T-helper 17 cell (primary cell): ENCODE measurements around the gene FUT3. TPM values are rescaled to one million over a fixed set of nuclear protein-coding genes. Genes with fewer than 3 reads are reported as not detected.
"Not testable (repeated sequence)": the region's sequence is repeated elsewhere in the genome, so short reads cannot be mapped to it uniquely, and the experiment has no call there.

Source experiments
- ATAC-seq: fragments of 150-1000 bp; cut with Tn5 transposase; 2 replicates; pipeline ENCODE4 v1.10.0; 2021; ENCODE audit warnings: mild to moderate bottlenecking, moderate library complexity
- DNase-seq, 3 donors: peaks; one replicate each; pipeline versions ENCODE4 v3.0.0 to v3.0.0-alpha.2; 2020 to 2021
- H3K9me3 ChIP-seq: one replicate; pipeline ENCODE4 v1.7.0; 2013; ENCODE audit warnings: low read length, mild to moderate bottlenecking; ENCODE audit not compliant: control insufficient read depth, poor library complexity, severe bottlenecking
- H3K27ac Mint-ChIP-seq: one replicate; pipeline ENCODE4 v1.8.0; 2022; ENCODE audit warnings: mild to moderate bottlenecking, moderate library complexity, mixed read lengths
- H3K27me3 Mint-ChIP-seq: one replicate; pipeline ENCODE4 v1.8.0; 2022; ENCODE audit warnings: mixed read lengths
- H3K36me3 Mint-ChIP-seq: one replicate; pipeline ENCODE4 v1.8.0; 2022; ENCODE audit warnings: low read depth, mixed read lengths
- H3K4me1 Mint-ChIP-seq: one replicate; pipeline ENCODE4 v1.8.0; 2022; ENCODE audit warnings: mild to moderate bottlenecking, mixed read lengths
- H3K4me3 Mint-ChIP-seq: one replicate; pipeline ENCODE4 v1.8.0; 2022; ENCODE audit warnings: mild to moderate bottlenecking, moderate library complexity, mixed read lengths
- total RNA-seq, 4 donors: library from RNA in 2 of 4; stranded (reverse) in 2 of 4; gene quantifications; one replicate each; pipeline ENCODE4 v1.2.3 and lab custom pipeline; 2022 to 2026

Gene FUT3
- total RNA-seq, 2 donors from 2014 or later: 0.50 TPM; not detected in 1

DNA sequence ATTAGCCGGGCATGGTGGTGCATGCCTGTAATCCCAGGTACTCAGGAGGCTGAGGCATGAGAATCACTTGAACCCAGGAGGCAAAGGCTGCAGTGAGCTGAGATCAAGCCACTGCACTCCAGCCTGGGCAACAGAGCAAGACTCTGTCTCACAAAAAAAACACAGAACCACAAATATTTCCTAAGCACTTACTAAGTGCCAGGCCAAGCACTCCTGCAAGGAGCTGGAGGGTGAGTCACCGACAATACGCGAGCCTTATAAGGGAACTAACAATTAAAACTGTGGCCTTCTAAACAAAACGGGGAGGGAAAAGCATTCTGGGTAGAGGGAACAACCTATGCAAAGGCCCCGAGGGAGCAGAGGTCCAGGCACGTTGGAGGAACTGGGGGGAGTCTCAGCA lies 23.2 kb upstream of the FUT3 start:
- H3K27me3 Mint-ChIP-seq: peaks cover 17% of the 10 kb centered on the region
- peak overlapping the region; percentile 52 for H3K4me3 Mint-ChIP-seq
- not testable (repeated sequence) for H3K27ac Mint-ChIP-seq, ATAC-seq, H3K4me1 Mint-ChIP-seq, H3K36me3 Mint-ChIP-seq, H3K9me3 ChIP-seq, DNase-seq

DNA sequence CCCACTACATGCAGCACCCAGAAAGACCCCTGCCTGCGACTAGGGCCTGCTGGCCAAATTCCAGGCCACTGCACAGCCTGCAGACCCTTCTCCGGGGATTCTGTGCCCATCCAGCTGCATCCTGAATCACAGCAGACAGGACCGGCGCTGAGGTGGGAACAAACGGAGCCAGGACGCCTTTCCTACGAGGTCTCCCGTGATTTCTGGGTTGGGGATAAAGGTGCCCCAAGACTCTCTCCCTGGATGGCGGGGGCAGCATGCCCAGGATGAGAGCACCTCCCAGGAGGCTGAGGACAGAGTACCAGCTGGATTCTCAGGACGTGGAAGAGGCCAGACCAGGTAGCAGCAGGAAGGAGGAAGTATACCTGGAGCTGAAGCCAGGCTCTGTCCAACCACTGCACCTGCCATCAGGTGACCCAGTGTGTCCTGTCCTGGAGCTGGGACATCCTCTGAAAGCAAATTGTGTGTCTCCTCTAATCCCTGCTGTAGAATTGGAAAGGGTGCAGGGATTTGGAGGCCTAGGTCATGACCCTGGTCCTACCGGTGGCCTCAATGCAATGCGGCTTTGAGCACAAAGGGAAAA lies 22.5 kb upstream of the FUT3 start:
- peaks cover 17% of the 10 kb centered on the region for H3K27me3 Mint-ChIP-seq
- DNase-seq (no peak), ATAC-seq (no peak)
- H3K9me3 ChIP-seq: no peaks in the 10 kb centered on the region
- no peak overlapping the region for H3K4me3 Mint-ChIP-seq
- no peaks in the 10 kb centered on the region for H3K4me1 Mint-ChIP-seq
- no peaks in the 10 kb centered on the region for H3K36me3 Mint-ChIP-seq
- H3K27ac Mint-ChIP-seq: no peak overlapping the region

DNA sequence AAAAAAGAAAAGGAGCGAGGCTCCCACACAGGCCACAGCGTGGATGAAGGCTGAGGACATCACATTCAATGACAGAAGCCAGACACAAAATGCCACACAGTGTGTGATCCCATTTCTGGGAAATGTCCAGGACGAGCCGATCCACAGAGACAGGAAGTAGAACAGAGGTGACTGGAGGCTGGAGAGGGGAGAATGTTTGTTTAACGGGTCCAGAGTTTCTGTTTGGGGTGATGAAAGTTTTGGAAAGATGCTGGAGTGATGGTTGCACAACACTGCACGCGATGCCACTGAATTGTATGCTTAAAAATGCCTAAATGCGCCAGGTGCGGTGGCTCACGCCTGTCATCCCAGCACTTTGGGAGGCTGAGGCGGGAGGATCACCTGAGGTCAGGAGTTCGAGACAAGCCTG lies 19.7 kb upstream of the FUT3 start:
- Mint-ChIP-seq H3K27ac (no peak overlapping the region), H3K4me1 (no peaks in the 10 kb centered on the region), H3K4me3 (no peak overlapping the region), H3K36me3 (no peaks in the 10 kb centered on the region), H3K27me3 (peaks cover 11% of the 10 kb centered on the region)
- ATAC-seq: no peak
- no peaks in the 10 kb centered on the region for H3K9me3 ChIP-seq
- no peak for DNase-seq

DNA sequence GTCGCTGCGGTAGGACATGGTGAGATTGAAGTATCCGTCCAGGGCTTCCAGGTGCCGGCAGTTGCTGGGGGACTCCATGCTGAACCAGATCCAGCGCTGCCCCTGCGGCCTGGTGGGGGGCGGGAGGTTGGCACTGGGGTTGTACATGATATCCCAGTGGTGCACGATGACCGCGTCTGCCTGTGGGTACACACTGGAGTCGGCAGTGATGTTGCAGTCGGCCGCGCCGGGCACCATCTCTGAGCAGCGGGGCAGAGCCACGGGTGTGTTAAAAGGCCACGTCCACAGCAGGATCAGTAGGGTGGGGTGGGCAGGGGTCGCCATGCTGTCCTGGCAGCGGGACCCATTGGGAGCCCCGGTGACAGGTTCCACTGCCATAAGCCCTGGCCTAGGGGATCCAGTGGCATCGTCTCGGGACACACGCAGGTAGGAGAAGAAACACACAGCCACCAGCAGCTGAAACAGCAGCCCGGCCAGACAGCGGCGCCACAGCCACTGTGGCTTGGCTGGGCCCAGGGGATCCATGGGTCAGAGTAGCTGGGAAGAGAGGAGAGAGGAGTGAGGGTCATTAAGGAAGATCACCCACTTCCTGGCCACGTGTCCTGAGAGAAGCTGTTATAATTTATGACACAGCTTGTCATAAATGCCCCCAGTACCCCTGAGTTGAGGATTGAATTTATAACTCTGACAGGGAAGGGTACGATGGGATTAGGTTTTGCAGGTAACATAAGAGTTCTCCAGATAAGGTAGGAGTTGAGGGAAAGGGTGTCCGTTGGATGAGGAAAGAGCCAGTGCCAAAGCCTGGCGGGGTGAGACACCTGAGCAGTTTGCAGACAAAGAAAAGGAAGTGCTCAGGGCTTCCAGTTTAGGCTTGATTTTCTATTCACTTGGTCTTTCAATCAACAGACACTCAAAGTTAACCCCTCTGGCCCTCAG lies 16.2 kb upstream of the FUT3 start:
- ATAC-seq (no peak), DNase-seq (no peak)
- H3K27ac Mint-ChIP-seq: no peak overlapping the region
- peaks cover 22% of the 10 kb centered on the region for H3K27me3 Mint-ChIP-seq
- H3K9me3 ChIP-seq: no peaks in the 10 kb centered on the region
- H3K36me3 Mint-ChIP-seq: no peaks in the 10 kb centered on the region
- H3K4me1 Mint-ChIP-seq: no peaks in the 10 kb centered on the region
- no peak overlapping the region for H3K4me3 Mint-ChIP-seq

DNA sequence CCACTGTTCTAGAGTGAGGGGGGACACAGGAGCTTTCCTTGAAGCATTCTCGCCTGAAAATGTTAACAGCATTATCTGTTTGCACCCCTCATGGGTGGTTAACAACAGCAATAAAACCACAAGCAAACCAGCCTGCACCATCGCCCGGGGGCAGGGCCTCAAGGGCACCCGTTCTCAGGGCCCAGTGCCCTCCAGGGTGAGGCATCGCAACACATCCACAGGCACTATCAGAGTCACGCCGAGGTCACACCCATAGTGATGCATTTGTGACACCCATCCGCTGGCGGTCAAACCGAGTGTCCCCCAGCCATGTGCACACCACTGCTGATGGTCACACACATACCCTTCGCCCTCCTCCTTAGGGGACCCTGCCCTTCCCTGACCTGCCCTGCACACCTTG lies 14.5 kb upstream of the FUT3 start:
- Mint-ChIP-seq H3K36me3 (no peaks in the 10 kb centered on the region), H3K27ac (no peak overlapping the region), H3K27me3 (peaks cover 25% of the 10 kb centered on the region), H3K4me3 (no peak overlapping the region), H3K4me1 (peaks cover 2% of the 10 kb centered on the region)
- no peak for ATAC-seq
- no peaks in the 10 kb centered on the region for H3K9me3 ChIP-seq
- no peak for DNase-seq

DNA sequence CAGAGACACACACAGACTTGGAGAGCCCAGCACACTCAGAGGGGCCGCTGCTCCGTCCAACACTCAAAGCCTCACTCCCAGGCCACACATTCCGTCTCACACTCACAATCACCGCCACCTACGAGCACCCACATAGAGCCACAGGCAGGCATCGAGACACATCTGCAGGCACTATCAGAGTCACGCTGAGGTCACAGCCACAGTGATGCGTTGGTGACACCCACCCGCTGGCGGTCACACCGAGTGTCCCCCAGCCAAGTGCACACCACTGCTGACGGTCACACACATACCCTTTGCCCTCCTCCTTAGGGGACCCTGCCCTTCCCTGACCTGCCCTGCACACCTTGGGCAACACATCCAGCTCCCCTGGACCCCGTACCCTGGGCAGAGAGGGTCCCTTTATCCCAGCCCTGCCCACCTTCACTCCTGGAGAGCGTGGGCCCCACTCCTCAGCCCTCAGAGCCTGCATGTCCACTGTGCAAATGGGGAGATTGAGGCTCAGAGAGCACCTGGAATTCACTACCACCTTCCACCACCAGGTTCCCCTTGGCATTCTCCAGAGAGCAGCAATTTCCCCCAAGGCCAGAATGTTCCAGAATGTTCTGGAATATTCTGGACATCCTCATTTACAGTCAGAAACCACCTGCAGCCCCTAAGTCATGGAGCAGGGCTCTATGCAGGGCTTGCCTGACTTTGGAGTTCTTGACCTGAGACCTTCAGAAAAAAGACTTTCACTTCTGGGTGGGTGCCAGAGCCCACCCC lies 13.7 kb upstream of the FUT3 start:
- peaks cover 2% of the 10 kb centered on the region for H3K4me1 Mint-ChIP-seq
- DNase-seq (no peak), ATAC-seq (no peak)
- no peak overlapping the region for H3K27ac Mint-ChIP-seq
- no peaks in the 10 kb centered on the region for H3K9me3 ChIP-seq
- H3K36me3 Mint-ChIP-seq: no peaks in the 10 kb centered on the region
- H3K4me3 Mint-ChIP-seq: no peak overlapping the region
- peaks cover 23% of the 10 kb centered on the region for H3K27me3 Mint-ChIP-seq

DNA sequence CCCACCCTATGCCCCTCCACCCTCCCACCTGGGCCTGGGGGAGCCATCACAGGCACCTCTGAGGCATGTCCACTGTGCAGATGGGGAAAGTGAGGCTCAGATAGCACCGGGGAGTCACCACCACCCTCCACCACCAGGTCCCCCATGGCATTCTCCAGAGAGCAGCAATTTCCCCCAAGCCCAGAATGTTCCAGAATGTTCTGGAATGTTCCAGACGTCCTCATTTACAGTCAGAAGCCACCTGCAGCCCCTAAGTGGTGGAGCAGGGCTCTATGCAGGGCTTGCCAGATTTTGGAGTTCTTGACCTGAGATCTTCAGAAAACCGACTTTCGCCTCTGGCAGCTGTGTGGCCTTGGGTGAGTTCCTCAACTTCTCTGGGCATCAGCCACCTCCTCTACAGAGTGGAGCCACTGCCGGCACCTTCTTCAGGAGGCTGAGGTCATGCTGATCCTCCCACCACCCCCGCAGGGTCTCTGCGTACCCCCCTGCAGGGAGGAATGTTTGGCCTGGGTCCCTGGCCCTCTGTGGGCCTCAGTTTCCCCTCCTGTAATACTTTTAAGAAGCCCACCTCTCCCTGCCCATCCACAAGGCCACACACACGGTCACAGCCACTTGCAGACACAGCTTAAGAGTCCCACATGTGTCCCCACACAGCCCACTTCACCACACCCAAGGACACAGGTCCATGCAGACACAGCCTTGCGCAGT lies 12.9 kb upstream of the FUT3 start:
- Mint-ChIP-seq H3K36me3 (no peaks in the 10 kb centered on the region), H3K27ac (no peak overlapping the region), H3K4me3 (no peak overlapping the region), H3K4me1 (peaks cover 2% of the 10 kb centered on the region), H3K27me3 (peaks cover 23% of the 10 kb centered on the region)
- ATAC-seq: no peak
- no peaks in the 10 kb centered on the region for H3K9me3 ChIP-seq
- DNase-seq: no peak

DNA sequence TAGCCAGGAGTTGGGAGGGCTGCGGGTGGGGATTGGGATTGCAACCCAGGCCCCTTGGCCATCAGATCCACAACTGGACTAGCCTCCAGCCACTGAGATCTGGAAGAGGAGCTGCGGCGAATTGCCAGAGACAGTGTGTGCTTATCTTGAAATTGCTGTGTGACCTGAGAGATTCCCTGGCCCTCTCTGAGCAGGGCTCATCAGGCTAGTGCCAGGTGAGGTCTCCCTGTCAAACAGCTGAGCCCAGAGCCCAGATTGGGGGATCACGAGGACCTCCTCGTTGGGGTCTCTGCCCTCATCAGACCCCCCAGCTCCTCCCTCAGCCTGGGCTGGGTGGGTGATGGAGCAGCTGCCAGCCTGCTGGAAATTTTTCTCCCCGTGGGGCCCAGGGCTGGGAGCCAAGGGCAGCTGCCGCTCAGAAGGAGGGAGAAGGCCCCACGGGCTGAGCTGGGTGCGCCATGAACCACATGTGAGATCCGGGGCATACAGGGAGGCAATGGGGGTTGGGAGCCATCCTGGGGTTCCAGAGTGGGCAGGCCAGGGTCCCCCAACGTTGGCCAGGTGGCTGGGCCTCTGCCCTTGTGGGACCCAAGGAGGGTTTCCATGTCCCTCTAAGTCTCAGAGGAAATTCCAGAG lies 11.9 kb upstream of the FUT3 start:
- Mint-ChIP-seq H3K36me3 (no peaks in the 10 kb centered on the region), H3K4me3 (no peak overlapping the region), H3K27me3 (peaks cover 23% of the 10 kb centered on the region), H3K27ac (no peak overlapping the region), H3K4me1 (peaks cover 2% of the 10 kb centered on the region)
- H3K9me3 ChIP-seq: no peaks in the 10 kb centered on the region
- no peak for ATAC-seq
- no peak for DNase-seq

DNA sequence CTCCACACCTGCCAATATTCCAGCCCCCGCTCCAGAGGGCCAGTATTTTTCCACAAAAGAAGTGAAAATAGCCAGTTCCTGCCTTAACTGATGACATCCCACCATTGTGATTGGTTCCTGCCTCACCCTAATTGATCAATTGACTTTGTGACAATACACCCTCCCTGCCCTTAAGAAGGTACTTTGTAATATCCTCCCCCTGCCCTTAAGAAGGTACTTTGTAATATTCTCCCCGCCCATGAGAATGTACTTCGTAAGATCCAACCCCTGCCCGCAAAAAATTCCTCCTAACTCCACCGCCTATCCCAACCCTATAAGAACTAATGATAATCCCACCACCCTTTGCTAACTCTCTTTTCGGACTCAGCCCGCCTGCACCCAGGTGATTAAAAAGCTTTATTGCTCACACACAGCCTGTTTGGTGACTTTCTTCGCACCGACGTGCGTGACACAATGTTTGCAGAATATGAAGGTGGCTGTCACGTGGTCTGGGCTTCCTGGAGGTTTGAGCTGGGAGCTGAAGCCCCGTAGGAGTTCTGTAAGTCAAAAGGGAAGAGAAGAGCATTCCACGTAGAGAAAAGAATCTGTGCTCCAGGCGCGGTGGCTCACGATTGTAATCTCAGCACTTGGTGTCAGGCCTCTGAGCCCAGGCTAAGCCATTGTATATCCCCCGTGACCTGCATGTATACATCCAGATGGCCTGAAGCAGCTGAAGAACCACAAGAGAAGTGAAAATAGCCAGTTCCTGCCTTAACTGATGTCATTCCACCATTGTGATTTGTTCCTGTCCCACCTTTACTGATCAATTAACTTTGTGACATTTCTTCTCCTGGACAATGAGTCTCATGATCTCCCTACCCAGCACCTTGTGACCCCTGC lies 6.2 kb upstream of the FUT3 start:
- DNase-seq (no peak), ATAC-seq (no peak)
- peaks cover 4% of the 10 kb centered on the region for H3K4me1 Mint-ChIP-seq
- H3K36me3 Mint-ChIP-seq: peaks cover 3% of the 10 kb centered on the region
- peaks cover 14% of the 10 kb centered on the region for H3K27me3 Mint-ChIP-seq
- H3K4me3 Mint-ChIP-seq: no peak overlapping the region
- H3K9me3 ChIP-seq: no peaks in the 10 kb centered on the region
- no peak overlapping the region for H3K27ac Mint-ChIP-seq

DNA sequence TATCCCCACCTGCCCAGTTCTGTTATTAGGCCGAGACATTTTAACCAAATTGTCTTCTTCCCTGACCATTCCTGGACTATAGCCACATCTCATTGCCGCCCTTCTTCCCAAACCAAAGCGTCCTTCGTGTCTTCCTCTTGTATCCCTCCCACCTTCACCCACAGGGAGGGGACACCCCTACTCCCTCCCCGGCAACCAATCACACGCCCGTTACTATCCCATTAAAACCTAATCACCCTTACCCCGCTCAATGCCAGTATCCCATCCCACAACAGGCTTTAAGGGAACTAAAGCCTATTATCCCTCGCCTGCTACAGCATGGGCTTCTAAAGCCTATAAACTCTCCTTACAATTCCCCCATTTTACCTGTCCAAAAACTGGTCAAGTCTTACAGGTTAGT lies 3.9 kb upstream of the FUT3 start:
- H3K27me3 Mint-ChIP-seq, H3K36me3 Mint-ChIP-seq: not testable (repeated sequence)

DNA sequence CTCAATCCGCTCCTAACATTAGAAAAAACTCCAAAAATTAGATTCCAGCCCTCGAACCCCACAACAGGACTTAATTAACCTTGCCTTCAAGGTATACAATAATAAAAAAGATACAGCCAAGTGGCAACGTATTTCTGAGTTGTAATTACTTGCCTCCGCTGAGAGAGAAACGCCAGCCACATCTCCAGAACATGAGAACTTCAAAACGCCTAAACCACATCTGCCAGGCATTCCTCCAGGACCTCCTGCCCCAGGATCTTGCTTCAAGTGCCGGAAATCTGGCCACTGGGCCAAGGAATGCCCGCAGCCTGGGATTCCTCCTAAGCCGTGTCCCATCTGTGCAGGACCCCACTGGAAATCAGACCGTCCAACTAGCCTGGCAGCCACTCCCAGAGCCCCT lies 2.9 kb upstream of the FUT3 start:
- H3K27me3 Mint-ChIP-seq, H3K4me3 Mint-ChIP-seq, H3K9me3 ChIP-seq, ATAC-seq, H3K36me3 Mint-ChIP-seq, H3K4me1 Mint-ChIP-seq, DNase-seq: not testable (repeated sequence)
- peak overlapping the region; percentile 43 for H3K27ac Mint-ChIP-seq

More for the DNA sequence above, 3.9 kb upstream of the FUT3 start:
- not testable (repeated sequence) for H3K4me1 Mint-ChIP-seq, DNase-seq, H3K4me3 Mint-ChIP-seq, H3K9me3 ChIP-seq, H3K27ac Mint-ChIP-seq, ATAC-seq

DNA sequence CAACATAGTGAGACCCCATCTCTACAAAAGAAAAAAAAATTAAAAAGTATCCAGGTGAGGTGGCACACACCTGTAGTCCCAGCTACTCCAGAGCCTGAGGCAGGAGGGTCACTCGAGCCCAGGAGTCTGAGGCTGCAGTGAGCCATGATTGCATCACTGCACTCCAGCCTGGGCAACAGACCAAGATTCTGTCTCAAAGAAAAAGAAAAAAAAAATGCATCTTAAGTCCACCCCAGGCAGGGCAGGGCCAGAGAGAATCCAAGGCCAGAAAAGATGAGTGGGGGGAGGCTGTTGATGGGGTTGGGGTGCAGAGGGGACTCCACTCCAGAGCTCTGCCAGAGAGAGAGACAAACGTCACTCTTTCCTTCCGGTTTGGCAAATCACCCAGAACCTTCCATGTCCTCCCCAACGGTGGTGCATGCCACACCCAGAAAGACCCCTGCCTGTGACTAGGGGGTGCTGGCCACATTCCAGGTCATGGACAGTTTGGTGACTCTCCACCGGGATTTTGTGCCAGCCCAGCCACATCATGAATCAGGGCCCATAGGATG lies 431 bp downstream of the FUT3 start:
- Mint-ChIP-seq H3K27me3 (peaks cover 9% of the 10 kb centered on the region), H3K36me3 (peaks cover 3% of the 10 kb centered on the region), H3K4me3 (no peak overlapping the region), H3K4me1 (peaks cover 5% of the 10 kb centered on the region), H3K27ac (no peak overlapping the region)
- ATAC-seq (no peak), DNase-seq (no peak)
- H3K9me3 ChIP-seq: no peaks in the 10 kb centered on the region
